ENCODE results near the gene PER1. TPM values are rescaled to one million over a fixed set of nuclear protein-coding genes. Genes with fewer than 3 reads are reported as not detected.

Gene PER1
- total and polyA plus RNA-seq, 9 of the 15 experiments (the other 6 are each of a cell fraction or from before 2014, with no cell fraction given) = 0.13 to 26.0 (median 3.4) TPM

GRCh38 chr17:8162233-8162996, 10.2 kb upstream of the PER1 start, which contains the start of gene VAMP2 (continued):
- TF ChIP-seq ARID4B (CRISPR knock-in tag; IDR thresholded peaks at IDR 0.05) = peak; percentile 79; the same call in 1 of the 2 replicates
- TF ChIP-seq ERF (CRISPR knock-in tag; IDR thresholded peaks at IDR 0.05) = peak; percentile 57; the same call in 1 of the 2 replicates
- TF ChIP-seq SIN3A (IDR thresholded peaks at IDR 0.05; ENCODE audit: borderline replicate concordance in 2 of 2, control insufficient read depth in 1 of 2, low read depth in 2 of 2, low read length in 2 of 2) = peak; percentile 56 to 65; a peak in 2 of 4 replicates
- TF ChIP-seq CREM (IDR thresholded peaks at IDR 0.05; ENCODE audit: low read depth) = peak; percentile 70
- peak; percentile 93 for TF ChIP-seq ZNF263 (CRISPR knock-in tag; IDR thresholded peaks at IDR 0.05; ENCODE audit: borderline replicate concordance)
- no peak for TF ChIP-seq MXI1 (IDR thresholded peaks at IDR 0.05; ENCODE audit: low read depth, low read length)
- 0 out of 2 replicates have a peak, but pooled peaks have one; percentile 12 for TF ChIP-seq ESRRA (IDR thresholded peaks at IDR 0.05; ENCODE audit: borderline replicate concordance, low read depth)
- no peak for TF ChIP-seq ZNF696 (CRISPR knock-in tag; conservative IDR thresholded peaks at IDR 0.05)
- TF ChIP-seq FOXJ3 (CRISPR knock-in tag; IDR thresholded peaks at IDR 0.05) = no peak
- peak in 1 of 2 experiments; percentile 50; a peak in 2 of 4 replicates for TF ChIP-seq NONO (IDR thresholded peaks at IDR 0.05; ENCODE audit: low read depth in 2 of 2, low read length in 1 of 2)
- no peak for TF ChIP-seq CAMTA2 (CRISPR knock-in tag; conservative IDR thresholded peaks at IDR 0.05)
- 0 out of 2 replicates have a peak, but pooled peaks have one; percentile 32 for TF ChIP-seq ZBTB9 (CRISPR knock-in tag; IDR thresholded peaks at IDR 0.05)
- TF ChIP-seq NFE2L1 (tag; IDR thresholded peaks at IDR 0.05; ENCODE audit: borderline replicate concordance, low read depth) = no peak
- TF ChIP-seq MLLT1 (IDR thresholded peaks at IDR 0.05) = no peak
- peak; percentile 58 for TF ChIP-seq TBP (optimal IDR thresholded peaks at IDR 0.05; ENCODE audit: low read depth, low read length)
- no peak for TF ChIP-seq ZNF41 (CRISPR knock-in tag; conservative IDR thresholded peaks at IDR 0.05)
- TF ChIP-seq SMAD4 (CRISPR knock-in tag; conservative IDR thresholded peaks at IDR 0.05) = no peak
- TF ChIP-seq CCNT2 (IDR thresholded peaks at IDR 0.05; ENCODE audit: borderline replicate concordance, extremely low read depth, insufficient read length, low read depth, low read length) = peak; percentile 42
- peak; percentile 47; the same call in 1 of the 2 replicates for TF ChIP-seq EP400 (IDR thresholded peaks at IDR 0.05)
- no peak for TF ChIP-seq ZNF23 (CRISPR knock-in tag; IDR thresholded peaks at IDR 0.05)

Data from K562 (cell line).